ENCODE data around the gene MACF1.

DNA sequence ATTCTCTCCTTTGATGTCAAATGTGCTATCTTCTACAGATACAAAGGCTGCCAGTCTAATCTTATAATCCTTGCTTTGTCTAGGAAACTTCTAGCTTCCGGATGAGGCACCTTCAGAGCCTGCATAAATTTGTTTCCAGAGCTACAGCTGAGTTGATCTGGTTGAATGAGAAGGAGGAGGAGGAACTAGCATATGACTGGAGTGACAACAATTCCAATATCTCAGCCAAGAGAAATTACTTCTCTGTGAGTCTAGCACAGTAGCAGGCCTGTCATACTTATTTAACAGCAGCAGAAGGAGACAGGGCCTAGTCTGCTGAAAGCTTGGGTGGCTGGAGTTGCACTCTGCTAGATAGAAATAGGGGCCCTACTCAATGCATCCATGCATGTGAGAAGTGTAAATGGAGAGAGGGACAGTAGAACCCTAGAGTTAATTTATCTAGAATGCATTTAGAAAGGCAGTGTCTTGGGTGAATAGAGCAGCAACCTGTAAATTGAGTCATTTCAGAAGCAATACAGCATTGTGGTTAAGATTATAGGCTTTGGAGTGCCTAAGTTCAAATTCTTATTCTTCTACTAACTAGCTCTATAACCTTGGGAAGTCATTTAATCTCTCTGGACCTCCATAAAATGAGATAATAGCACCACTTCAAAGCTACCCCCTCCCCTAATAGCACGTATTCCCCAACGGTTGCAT, 89.0 kb downstream of the MACF1 start:
- TF ChIP-seq POLR2A (IDR thresholded peaks at IDR 0.05), result no peak
- TF ChIP-seq, protein P1, sequence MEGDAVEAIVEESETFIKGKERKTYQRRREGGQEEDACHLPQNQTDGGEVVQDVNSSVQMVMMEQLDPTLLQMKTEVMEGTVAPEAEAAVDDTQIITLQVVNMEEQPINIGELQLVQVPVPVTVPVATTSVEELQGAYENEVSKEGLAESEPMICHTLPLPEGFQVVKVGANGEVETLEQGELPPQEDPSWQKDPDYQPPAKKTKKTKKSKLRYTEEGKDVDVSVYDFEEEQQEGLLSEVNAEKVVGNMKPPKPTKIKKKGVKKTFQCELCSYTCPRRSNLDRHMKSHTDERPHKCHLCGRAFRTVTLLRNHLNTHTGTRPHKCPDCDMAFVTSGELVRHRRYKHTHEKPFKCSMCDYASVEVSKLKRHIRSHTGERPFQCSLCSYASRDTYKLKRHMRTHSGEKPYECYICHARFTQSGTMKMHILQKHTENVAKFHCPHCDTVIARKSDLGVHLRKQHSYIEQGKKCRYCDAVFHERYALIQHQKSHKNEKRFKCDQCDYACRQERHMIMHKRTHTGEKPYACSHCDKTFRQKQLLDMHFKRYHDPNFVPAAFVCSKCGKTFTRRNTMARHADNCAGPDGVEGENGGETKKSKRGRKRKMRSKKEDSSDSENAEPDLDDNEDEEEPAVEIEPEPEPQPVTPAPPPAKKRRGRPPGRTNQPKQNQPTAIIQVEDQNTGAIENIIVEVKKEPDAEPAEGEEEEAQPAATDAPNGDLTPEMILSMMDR (IDR thresholded peaks at IDR 0.05), result no peak
